Amygdala (tissue), 56 donors: ENCODE results near the gene C19orf53.

Source experiments
- DNase-seq, 56 donors: peaks; one replicate each; lab custom pipeline; 2025; lab: John Stamatoyannopoulos, UW

The C19orf53 gene

GRCh38 chr19:13794757-13795589 is 20.7 kb downstream of the C19orf53 start, which contains the start of gene ZSWIM4:
Gene ZSWIM4 (plus strand): TSS chr19:13795443. CDS start chr19:13795649, 206 bp downstream.
- peak; percentile 55 to 99 (median 97) for DNase-seq

DNA sequence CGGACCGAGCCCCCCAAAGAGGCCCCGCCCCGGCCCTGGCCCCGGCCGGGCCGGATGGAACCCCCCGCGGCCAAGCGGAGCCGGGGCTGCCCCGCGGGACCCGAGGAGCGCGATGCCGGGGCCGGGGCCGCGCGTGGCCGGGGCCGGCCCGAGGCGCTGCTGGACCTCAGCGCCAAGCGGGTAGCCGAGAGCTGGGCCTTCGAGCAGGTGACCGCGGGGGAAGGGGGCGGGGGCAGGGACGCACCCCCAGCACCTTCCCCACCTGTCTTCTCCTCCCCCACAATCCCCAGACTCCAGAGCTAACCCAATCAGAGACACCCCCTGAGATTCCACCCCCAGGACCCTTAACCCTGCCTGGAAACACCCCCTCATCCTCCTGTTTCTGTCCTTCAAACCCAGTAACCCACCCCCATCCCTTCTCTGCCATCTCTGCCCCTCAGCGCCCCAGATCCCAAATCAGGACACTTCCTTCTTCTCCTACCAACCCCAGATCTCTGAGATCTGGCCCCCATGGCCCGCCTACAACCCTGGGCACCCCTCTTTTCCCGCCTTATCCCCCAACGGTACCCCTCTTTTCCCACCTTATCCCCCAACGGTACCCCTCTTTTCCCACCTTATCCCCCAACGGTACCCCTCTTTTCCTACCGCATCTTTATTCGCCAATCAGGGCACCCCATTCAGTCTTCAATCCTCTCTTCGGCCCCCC is 21.5 kb downstream of the C19orf53 start:
- peak in 3 of 56 donors; percentile 39 to 58 (median 49) for DNase-seq

- peak in 4 of 56 donors; percentile 2 to 18 (median 9) for DNase-seq
These were observed 22.2 kb downstream of the C19orf53 start for GRCh38 chr19:13796301-13797057.

GRCh38 chr19:13797058-13797440 is 22.8 kb downstream of the C19orf53 start:
- DNase-seq: no peak

DNA sequence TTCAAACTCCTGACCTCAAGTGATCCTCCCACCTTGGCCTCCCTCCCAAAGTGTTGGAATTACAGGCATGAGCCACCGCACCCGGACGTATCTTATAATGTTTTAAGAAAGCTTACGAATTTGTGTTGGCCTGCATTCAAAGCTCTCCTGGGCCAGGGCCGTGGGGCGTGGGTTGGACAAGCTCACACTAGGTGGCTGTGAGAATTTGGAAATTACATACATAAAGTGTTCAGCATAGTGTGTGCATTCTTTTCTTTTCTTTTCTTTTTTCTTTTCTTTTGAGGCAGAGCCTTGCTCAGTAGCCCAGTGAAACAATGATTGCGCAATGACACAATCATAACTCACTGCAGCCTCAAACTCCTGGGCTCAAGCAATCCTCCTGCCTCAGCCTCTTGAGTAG is 23.6 kb downstream of the C19orf53 start:
- no peak for DNase-seq

DNA sequence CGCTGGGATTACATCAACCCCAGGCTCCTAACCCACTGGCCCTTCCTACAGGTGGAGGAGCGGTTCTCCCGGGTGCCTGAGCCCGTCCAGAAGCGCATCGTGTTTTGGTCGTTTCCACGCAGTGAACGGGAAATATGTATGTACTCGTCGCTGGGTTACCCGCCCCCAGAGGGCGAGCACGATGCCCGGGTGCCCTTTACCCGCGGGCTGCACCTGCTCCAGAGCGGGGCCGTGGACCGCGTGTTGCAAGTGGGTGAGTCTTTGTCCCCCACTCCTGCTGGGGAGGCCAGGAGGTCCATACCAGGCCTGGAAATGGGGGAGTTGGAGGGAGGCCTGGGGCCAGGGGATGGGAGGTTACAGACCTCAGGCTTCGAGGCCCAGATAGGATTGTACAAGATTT is 25.4 kb downstream of the C19orf53 start:
- DNase-seq: no peak

- no peak for DNase-seq
These were observed 28.8 kb downstream of the C19orf53 start for GRCh38 chr19:13803038-13803437.

- DNase-seq: peak in 6 of 56 donors; percentile 7 to 41 (median 18)
These were observed 30.8 kb downstream of the C19orf53 start for GRCh38 chr19:13804830-13805683.

- DNase-seq: no peak
These were observed 32.5 kb downstream of the C19orf53 start for GRCh38 chr19:13806728-13807127.

- DNase-seq: no peak
These were observed 33.3 kb downstream of the C19orf53 start for GRCh38 chr19:13807421-13808021.

- no peak for DNase-seq
These were observed 34.6 kb downstream of the C19orf53 start for GRCh38 chr19:13808856-13809255.

GRCh38 chr19:13812544-13812943 is 38.3 kb downstream of the C19orf53 start:
- no peak for DNase-seq

GRCh38 chr19:13813147-13813546 is 38.9 kb downstream of the C19orf53 start:
- no peak for DNase-seq

DNA sequence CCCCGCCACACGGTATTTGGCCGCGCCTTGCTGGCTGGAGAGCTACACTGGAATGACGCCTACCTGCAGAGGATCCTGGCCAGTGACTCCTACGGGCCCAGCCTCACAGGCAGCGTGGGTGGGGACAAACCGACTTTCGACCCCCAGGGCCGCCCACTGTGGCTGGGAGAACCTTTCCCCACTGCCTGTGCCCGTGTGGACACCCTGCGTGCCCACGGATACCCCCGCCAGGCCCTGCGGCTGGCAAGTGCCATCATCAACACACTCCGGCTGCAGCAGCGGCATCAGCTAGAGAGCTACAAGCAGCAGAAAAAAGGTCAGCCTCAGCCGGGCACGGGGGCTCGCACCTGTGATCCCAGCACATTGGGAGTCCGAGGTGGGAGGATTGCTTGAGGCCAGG is 40.3 kb downstream of the C19orf53 start:
- DNase-seq: no peak

DNA sequence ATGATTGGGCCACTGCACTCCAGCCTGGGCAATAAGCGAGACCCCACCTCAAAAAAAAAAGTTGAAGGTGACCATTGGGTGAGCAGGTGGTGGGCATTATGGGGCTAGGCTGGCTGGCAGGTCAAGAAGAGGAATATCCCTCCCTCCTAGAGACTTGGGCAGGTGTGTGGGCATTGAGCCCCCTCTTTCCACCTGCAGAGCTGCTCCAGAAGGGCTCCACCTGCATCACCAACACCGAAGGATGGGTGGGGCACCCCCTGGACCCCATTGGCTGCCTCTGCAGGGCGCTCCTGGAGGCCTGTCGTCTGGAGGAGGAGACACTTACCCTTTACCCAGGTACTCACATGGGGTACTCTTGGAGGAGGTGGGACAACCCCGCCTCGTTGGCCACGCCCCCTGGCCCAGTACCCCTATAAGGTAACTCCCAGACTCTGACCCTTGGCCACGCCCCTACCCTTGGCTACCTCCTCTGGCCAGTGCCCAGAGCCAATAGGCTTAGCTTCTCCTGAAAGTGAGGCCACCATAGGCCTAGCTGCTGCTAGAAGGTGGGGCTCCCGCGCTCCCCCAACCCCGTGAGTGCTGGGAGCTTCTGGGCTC is 42.9 kb downstream of the C19orf53 start:
- peak in 1 of 56 donors; percentile 14 for DNase-seq

- peak in 3 of 56 donors; percentile 13 to 54 (median 41) for DNase-seq
These were observed 43.5 kb downstream of the C19orf53 start for GRCh38 chr19:13817615-13818371.

GRCh38 chr19:13819238-13819637 is 45.0 kb downstream of the C19orf53 start:
- no peak for DNase-seq

- no peak for DNase-seq
These were observed 47.0 kb downstream of the C19orf53 start for GRCh38 chr19:13821292-13821691.
